Activated CD8-positive, alpha-beta memory T cell treated with anti-CD3 and anti-CD28 coated beads, Interleukin-2, amount 50 U/mL, for 4 hours (primary cell): ENCODE measurements around the gene COL4A1.

ENCODE experiments used
- DNase-seq: peaks from one replicate; pipeline ENCODE4 v3.0.0-alpha.2; 2020

COL4A1 gene

GRCh38 chr13:110307767-110308655 is 1.1 kb upstream of the COL4A1 start:
- no peak for DNase-seq

GRCh38 chr13:110306340-110306959 is 507 bp downstream of the COL4A1 start:
- no peak for DNase-seq

- DNase-seq, result no peak
These were observed 1.0 kb downstream of the COL4A1 start for GRCh38 chr13:110305949-110306339.

DNA sequence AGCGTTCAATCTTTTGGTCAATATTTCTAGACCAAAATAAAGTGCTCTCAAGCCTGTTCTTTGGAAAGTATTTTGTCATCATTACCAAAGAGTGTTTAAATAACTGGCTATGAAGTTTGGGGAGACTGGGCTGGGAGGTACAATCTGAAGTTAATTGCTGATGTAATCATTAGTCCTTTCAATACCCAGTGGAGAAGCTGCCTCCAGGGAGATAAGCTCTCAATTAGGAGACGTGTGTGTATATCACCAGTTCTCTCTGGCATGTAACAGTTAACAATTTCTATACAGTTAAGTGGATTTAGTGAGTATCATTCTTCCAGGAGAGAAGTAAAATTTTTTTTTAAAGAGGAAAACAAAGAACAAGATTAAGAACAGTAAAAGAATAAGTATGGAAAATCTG is 1.4 kb downstream of the COL4A1 start:
- DNase-seq, result no peak

- DNase-seq, result no peak
These were observed 2.0 kb downstream of the COL4A1 start for GRCh38 chr13:110305001-110305400.

GRCh38 chr13:110304256-110304655 is 2.7 kb downstream of the COL4A1 start:
- DNase-seq, result no peak

- no peak for DNase-seq
These were observed 3.3 kb downstream of the COL4A1 start for GRCh38 chr13:110303644-110304043.

DNA sequence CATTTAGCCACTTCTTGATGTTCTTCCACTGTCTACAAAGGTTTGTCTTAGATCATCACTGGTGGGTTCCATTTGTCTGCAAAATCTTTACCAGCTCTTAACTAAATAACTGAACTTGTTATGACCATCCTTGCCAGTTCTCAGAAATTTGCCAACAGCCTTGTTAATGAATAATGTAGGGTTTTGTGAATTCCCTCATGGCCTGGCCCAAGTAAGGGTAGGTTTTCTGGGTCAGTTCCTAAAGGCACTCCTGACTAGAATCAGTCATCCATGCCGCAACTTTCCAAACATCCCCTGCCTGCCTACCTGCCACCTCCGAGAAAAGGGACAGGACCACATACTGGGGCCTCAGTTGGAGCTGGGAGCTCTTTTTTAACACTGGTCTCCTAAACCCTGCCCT is 4.0 kb downstream of the COL4A1 start:
- no peak for DNase-seq

- DNase-seq, result no peak
These were observed 5.1 kb downstream of the COL4A1 start for GRCh38 chr13:110301606-110302553.

DNA sequence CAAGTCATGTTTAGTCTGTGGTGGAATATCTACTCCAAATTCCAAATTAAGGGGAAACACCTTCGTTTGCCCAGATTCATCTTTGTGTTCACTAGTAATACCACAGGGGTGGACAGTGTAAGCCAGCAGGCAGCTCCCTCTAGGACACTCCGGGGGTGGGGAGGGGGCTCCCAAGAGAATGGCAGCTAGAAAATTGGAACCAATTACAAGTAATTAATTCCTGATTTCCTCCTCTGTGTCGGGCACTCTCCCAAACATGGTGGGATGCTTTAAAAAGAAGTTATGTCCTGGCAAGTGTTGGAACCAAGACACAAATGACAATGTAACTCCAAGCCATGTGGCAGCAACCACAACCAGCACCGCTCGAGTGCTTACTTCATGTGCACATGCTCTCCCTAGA is 5.9 kb downstream of the COL4A1 start:
- DNase-seq, result no peak

DNA sequence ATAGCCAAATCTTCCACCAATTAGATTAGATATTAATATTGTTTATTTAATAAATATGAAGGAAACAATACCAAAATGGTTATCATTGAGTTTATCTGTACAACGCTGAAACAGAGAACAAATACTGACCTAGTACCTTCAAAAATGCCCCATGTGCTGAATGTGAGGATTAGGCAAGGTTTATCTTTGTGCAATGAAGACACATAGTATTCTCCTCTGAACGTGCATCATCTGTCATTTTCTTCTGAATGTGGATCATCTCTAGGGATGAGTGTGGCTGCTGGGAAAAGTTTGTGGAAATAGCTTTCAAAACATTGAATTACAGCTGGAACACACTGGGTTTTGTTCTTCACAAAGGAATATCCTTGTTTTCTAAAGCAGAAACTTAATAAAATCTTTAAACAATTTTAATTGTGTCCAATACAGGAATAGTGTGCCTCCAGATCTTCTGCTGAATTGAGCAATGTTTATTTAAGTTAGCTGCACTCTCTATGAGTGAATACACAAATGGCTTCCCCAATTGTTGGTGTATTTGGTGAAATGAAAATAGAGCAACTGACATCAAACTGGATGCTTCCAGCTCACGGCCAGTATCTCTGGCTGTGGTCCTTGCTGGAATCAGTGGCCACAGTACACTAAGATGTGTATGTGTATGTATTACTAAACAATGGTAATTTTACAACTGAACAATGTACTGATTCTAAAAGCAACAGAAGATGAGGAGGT is 6.7 kb downstream of the COL4A1 start:
- no peak for DNase-seq

DNA sequence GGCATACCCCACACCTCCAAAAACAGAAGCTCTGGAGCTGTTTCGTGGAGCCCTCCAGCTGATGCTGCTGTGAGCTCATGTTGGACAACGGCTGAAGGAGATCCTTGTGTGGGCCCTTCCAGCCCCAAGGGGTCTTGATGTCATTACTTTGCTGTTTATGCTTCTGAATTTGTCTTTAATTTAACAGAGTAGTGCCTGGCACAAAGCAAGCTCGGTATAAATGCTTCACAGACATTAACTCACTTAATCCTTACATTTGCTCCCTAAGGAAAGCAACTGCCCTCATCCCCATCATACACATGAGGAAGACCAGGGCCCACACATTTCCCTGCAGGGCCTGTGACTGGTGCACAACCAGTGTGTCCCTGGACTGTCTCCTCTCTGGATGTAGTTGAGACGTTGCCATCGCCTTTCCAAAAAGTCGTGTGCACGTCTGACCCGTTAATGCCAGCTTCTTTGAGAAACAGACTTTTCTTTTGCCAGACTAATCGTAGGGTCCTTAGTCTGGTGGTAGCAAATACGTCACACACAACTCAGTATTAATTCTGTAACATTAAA is 7.6 kb downstream of the COL4A1 start:
- no peak for DNase-seq

- DNase-seq, result no peak
These were observed 8.3 kb downstream of the COL4A1 start for GRCh38 chr13:110298505-110299282.

- no peak for DNase-seq
These were observed 9.0 kb downstream of the COL4A1 start for GRCh38 chr13:110297766-110298504.

GRCh38 chr13:110297011-110297410 is 9.9 kb downstream of the COL4A1 start:
- DNase-seq, result no peak

GRCh38 chr13:110294622-110295021 is 12.3 kb downstream of the COL4A1 start:
- no peak for DNase-seq

DNA sequence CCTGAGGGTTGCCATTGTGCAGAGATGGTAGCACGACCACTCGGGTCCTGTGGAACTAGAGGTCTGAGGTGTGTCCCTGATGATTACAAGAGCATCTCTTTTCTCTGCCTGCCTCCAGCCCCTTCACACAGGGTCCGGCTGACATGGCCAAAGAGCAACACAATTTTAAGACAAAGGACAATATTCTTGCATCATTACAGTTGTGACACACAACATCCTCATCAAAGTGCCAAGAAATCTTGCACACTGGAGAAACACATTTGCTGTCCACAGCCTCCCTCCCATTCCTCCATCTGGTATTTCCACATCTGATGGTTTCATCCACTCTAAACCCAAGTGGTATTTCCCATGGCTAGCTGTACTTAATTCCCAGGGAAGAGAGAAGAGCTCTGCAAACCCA is 12.8 kb downstream of the COL4A1 start:
- DNase-seq, result no peak

- DNase-seq, result no peak
These were observed 13.3 kb downstream of the COL4A1 start for GRCh38 chr13:110293649-110294048.

DNA sequence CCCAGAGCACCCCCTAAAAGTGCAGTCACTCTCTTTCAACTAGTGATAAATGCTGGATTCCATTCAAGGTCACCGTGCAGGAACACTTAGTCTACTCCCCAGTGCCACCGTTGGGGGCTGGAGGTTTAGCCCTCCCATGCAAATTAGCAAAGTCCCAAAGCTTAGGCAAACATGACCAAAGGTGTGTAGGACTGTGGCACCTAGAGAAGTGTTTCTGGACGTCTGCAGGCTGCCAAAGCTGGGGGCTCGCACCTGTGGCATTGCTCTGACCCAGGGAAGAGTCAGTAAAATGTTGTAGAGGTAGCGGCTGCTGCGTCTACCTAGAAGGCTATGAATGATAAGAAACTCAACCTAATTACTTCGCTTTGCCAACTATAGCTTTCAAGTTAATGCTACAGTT is 13.9 kb downstream of the COL4A1 start:
- no peak for DNase-seq

- no peak for DNase-seq
These were observed 15.7 kb downstream of the COL4A1 start for GRCh38 chr13:110291286-110291685.

DNA sequence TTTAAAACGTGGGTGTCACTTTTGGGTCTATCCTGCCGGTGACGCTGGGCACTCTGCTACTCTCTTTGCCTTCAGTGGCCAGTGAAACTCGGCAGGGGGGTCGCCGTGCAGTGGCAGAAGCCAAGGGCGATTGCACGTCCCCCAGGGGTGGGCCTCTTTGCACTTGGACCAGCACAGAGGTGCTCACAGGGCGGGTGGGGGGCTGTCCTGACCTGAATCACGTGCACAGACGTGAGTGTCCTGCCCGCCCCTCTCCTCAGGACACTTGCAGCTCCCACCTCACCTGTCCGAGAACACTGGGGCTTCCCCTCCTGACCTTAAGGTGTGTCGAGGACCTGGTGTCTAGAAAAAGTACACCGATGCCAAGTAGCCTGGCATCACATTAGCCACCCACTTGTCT is 16.1 kb downstream of the COL4A1 start:
- no peak for DNase-seq
